Measurements from ENCODE around the gene NRXN2.
A peak's percentile ranks its signal among the peaks of the same experiment; 100 is the strongest.
"Not testable (repeated sequence)": the region's sequence is repeated elsewhere in the genome, so short reads cannot be mapped to it uniquely, and the experiment has no call there.

NRXN2 gene

GRCh38 chr11:64701956-64702355 lies 21.0 kb downstream of the NRXN2 start:
- DNase-seq (ENCODE audit: low read depth in 2 of 2) = not testable (repeated sequence)

GRCh38 chr11:64698427-64698826 lies 24.6 kb downstream of the NRXN2 start:
- DNase-seq (ENCODE audit: low read depth in 2 of 2) = no peak

- DNase-seq (ENCODE audit: low read depth in 2 of 2) = no peak
Observed at GRCh38 chr11:64697663-64698375, 25.2 kb downstream of the NRXN2 start.

- DNase-seq (ENCODE audit: low read depth in 2 of 2) = no peak
Observed at GRCh38 chr11:64696045-64696444, 27.0 kb downstream of the NRXN2 start.

DNA sequence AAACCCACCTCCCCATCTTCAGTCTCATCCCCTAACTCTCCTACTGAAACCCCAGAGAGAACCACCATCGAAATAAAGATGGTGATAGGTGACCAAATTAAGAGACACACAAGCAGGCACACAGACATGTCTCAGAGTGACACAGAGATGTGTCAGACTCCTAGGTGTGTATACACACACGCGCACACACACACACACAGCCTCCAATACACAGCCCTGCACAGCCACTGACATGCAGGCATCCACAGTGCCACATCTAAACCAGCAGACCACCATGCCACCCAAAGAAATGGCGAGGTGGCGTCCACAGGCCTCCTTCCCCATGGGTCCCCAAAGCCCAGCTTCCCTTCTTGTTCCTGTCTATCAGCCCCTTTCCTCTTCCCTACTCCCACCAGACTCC lies 27.4 kb downstream of the NRXN2 start:
- no peak for DNase-seq (ENCODE audit: low read depth in 2 of 2)

DNA sequence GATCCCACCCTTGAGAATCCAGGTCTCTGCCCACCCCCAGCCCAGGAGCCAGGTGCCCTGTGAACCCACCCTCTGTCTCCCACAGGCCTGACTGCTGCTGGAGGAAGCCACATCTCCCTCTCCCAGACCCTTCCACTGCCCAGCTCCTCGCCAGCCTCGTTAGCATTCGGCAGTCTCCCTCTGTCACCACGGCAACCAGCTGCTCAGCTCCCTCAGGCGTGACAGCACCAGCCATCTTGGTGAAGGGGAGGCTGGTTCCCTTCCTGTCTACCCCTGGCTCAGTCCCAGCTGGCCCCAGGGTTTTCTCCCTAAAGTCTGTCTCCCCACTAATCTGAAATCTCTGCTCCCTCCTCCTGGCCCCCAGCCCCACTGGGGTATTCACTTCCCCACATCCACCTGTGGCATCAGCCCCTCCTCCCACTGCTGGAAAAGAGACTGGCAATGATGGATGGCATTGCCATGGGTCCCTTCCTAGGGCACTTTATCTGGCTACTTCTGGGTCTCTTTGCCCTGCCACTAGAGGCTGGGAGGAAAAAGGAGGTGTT lies 28.1 kb downstream of the NRXN2 start:
- DNase-seq (ENCODE audit: low read depth in 2 of 2) = no peak

DNA sequence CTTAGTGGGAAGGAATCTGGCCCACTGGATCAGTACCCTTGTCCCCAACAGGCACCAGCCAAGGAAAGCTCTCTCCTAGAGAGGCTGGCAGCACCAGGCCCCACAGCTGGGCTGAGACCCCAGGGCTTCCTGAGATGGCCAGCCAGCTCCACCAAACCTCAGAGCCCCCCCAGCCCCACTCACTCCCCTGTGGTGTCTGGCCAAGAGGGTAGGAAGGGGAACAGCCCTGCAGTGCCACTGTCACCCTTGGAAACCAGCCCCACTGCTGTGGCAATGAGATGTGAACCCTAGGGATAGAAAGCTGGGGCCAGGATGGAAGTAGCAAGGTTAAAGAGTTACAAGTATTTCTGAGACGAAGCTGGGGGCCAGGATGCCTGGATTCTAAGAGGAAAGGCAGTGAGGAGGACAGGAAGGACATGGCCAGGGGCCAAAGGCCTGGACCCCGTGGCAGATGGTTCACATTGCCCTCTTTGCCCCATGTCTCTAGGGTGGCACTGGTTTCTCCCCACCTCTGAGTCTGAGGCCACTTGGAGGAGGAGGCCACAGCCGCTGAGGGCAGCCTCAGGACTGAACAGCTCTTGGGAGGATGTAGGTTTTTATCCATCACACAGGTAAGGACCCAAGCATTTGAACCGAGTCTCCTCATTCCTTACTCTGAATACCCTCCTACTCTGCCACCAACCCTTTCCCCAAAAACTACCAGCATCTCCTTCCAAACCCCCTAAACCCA lies 28.8 kb downstream of the NRXN2 start:
- no peak for DNase-seq (ENCODE audit: low read depth in 2 of 2)

- DNase-seq (ENCODE audit: low read depth in 2 of 2) = no peak
Observed at GRCh38 chr11:64692764-64693331, 30.1 kb downstream of the NRXN2 start.

DNA sequence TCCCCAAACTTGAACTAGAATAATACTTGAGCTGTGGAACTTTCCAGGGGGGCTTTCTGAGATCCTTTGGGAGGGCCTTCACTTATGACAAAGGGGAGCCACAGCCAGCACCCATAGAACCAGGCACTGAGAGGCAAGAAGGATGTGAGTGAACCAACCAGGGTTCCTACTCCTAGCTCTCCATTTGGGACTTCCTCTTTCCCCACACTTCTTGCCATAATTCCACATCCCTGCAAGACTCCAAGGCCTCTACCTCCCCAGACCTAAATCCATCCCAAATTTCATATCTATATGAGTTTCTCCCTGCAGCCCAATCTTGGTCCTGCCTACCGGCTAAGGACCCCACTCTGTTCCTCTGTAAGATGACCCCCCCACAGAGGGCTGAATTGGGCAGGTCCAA lies 31.5 kb downstream of the NRXN2 start:
- DNase-seq (ENCODE audit: low read depth in 2 of 2) = no peak

DNA sequence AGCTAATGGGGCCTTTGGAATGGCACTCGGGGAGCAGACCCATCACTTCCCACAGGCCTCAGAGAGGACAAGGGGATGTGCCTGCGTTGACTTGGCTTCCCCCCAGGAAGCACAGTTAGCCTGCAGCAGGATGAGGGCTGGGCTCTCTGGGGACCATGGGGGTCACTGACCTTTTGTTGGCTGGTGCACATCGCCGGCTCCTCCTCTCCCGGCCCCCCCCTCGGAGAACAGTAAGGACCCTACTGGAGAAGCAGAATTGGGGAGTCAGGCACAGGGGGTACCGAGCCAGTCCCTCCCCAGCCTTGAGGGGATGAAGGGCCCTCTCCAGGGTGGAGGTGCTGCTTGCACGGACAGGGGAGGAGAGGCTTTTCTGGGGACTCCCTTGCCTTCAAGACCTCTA lies 32.8 kb downstream of the NRXN2 start:
- DNase-seq (ENCODE audit: low read depth in 2 of 2) = no peak

DNA sequence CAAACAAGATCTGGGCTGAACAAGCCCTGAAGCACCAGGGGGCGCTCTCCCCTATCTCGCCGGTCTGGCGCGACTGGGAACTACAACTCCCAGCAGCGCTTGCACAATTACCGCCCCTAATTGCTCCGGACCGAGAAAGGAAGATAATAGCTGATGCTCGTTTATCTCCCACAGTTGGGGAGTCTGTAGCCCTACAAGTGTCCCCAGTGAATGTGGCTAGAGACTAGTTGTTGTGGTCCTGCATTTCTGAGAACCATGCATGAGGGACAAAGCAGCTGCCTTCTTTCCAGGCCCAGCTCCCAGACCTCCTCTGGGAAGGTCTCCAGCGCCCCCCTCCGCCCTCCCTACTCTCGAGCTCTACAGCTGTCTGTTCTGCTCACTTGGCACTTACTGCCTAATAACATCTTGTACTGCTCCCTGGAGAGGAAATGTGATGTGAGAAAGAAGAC lies 34.4 kb downstream of the NRXN2 start:
- peak; percentile 78 to 91 for DNase-seq (ENCODE audit: low read depth in 2 of 2)

DNA sequence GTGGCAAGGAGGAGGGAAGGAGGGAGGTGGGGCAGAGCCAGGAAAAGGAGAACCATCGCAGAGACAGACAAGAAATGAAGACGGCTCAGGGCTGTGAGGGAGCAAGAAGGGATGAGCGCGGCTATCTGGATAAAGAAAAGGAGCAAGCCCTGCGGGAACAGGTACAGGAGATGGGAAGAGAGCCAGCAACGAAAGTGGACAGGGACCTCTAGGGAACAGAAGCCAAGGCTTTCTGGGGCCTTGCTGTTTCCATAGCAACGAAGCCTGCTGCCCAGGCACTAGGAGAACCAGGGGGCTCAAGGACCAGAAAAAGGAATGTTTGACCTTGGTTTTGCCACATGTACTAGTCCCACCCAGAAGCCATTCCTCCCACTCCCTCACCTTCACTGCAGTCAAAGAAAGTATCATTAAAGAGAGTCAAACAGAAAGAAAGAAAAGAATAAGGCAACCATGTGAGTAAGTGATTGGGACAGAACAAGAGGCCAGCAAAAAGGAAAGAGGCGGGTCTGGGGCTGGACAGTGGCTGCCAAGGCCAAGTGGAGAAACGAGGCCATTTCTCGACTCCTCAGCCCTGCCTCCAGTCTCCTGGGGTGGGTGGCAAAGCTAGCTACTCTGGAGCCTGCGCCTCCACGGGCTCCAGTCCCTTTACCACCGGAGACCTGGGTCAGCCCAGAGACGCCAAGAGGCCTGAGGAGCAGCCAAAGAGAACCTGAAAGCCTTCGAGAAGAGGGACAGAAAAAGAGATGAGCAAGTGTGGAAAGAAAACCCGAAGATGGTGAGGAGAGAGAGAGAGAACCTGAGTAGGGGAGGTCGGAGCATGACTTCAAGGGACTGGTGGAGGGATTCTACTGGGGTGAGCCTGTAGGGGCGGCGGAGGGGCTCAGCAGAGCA lies 35.1 kb downstream of the NRXN2 start:
- DNase-seq (ENCODE audit: low read depth in 2 of 2) = no peak

DNA sequence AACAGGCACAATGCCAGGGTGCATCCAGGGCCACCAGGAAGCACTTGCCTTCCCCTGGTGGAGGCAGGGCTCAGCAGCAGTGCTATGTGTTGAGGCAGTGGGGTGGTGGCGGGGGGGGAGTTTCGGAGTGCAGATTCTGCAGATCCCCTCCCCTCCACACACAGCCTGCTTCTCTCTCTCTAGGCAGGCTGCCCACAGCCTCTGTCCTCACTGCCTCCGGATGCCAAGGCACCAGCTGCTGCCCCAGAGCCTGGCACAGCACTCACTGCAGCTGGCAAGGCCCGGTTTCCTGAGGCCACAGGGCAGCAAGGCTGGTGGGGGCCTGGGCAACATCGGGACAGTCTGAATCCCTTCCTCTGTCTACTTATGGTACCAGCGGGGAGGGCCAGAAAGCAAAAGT lies 35.8 kb downstream of the NRXN2 start:
- DNase-seq (ENCODE audit: low read depth in 2 of 2) = no peak

DNA sequence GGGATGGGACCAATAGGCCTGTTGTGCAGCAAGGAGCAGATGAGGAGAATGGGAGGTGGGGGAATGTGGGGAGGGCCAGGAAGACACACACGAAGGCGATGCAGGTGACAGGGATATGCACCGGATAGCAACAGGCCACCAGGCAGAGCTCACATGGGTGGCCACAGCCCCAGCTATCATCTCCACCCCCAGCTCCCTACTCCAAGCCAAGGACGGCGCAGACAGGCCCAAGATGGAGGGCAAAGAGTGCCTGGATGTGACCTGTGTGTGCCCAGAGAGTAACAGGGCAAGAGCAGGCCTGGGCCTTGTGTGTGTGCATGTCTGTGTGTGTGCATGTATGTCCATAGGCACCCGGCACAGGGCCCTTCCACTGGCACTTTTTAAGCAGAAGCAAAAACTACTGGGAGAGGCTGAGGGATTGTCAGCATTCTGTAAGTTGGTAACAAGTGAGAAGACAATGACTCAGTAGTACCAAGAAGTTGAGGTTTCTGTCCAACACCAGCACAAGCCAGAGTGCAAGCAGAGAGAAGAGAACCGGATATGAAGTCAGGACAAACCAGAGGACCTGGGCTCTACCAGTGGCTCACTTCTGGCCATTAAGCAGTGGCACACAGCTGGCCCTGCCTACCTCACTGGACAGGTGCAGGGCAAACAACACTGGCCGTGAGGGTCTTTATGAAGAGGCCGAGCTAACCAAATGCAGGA lies 36.4 kb downstream of the NRXN2 start:
- DNase-seq (ENCODE audit: low read depth in 2 of 2) = no peak

GRCh38 chr11:64685536-64685935 lies 37.5 kb downstream of the NRXN2 start:
- no peak for DNase-seq (ENCODE audit: low read depth in 2 of 2)

GRCh38 chr11:64684357-64684756 lies 38.6 kb downstream of the NRXN2 start:
- no peak for DNase-seq (ENCODE audit: low read depth in 2 of 2)

DNA sequence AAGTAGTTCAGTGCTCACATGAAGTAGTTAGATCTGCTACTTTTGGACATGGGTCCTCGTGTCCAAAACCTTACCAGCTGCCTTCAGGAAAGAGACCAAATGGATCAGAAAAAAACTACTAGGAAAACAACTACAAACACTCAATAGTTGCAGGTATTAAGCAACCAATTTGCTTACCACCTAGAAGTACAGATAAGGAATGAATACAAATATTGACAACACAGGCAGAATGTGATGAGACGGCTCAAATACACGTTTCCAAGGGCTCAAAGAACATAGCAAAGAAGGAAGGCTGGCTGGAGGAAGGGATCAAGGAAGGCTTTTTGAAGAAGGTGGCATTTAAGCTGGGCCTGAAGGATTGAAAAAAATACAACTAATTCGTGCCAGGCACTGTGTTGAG lies 41.8 kb downstream of the NRXN2 start:
- DNase-seq (ENCODE audit: low read depth in 2 of 2) = no peak

- DNase-seq (ENCODE audit: low read depth in 2 of 2) = no peak
Observed at GRCh38 chr11:64679846-64680245, 43.2 kb downstream of the NRXN2 start.

DNA sequence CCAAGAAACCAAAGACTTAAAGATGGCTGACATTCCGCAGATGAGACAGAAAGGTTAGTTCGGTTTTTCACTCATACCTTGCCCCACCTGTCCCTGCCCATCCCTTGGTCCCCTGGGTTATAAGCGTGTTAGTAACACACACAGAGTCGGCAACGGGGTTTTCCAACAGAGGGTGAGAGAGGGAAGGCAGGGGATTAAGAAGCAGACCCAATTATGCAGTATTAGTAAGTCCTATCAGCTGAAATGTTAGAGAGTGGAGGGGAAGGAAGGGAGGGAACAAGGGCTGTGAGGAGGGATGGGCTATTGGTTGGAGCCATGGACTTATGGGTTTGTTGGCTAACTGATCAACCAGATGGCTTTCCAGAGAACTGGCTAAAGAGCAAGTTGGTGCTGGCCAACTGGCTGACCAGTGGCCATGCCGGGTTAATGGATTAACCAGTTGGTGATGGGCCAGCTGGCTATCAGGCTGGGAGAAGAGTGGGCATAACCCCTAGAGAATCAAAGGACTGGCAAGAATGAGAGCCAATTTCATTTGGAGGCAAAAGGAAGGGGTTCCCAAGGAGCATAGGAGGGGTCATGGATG lies 45.5 kb downstream of the NRXN2 start:
- DNase-seq (ENCODE audit: low read depth in 2 of 2) = no peak

DNA sequence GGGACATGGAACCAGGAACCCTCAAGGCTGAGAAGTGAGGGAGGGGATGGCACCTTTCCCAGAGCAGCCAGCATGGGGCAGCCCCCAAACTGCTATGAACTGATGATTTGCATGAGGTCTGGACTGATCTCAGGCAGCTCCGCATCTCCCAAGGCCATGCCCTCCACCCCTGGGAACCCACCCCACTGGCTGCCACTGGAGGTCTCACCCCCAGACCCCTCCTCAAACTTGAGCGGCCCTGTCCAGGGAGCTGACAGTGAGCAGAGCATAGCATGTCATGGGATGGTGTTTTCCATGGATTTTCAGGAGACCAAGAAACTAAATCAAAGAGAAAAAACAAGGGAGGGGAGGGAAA lies 46.8 kb downstream of the NRXN2 start:
- no peak for DNase-seq (ENCODE audit: low read depth in 2 of 2)
